ENCODE results near the gene SYNJ2. TPM values are rescaled to one million over a fixed set of nuclear protein-coding genes. Genes with fewer than 3 reads are reported as not detected.

SYNJ2 gene
- total RNA-seq, 2 donors from 2014 or later: 30.6 to 48.5 TPM

GRCh38 chr6:158003910-158004700 lies 22.4 kb downstream of the SYNJ2 start:
- H3K4me1 ChIP-seq (ENCODE audit: control insufficient read depth in 1 of 2, low read depth in 2 of 2): peaks cover 33 to 84% of the 10 kb centered on the region in 2 donors
- no peaks in the 10 kb centered on the region for H3K27me3 ChIP-seq (replicated peaks; ENCODE audit: insufficient read depth)
- H3K9me3 ChIP-seq: no peaks in the 10 kb centered on the region
- no peaks in the 10 kb centered on the region for H3K36me3 ChIP-seq
- no peak for DNase-seq (ENCODE audit: low spot score)
- H3K4me3 ChIP-seq: peak overlapping the region; percentile 36
- peak overlapping the region; percentile 86 to 93 for H3K27ac ChIP-seq
- no peak for TF ChIP-seq CTCF (IDR thresholded peaks at IDR 0.05)
- no peak for ATAC-seq (ENCODE audit: insufficient number of reproducible peaks, low FRiP score, low read depth)

GRCh38 chr6:158004701-158005095 lies 23.0 kb downstream of the SYNJ2 start:
- no peak for ATAC-seq (ENCODE audit: insufficient number of reproducible peaks, low FRiP score, low read depth)
- Histone ChIP-seq H3K27ac (peak overlapping the region; percentile 86 to 93), H3K27me3 (replicated peaks; ENCODE audit: insufficient read depth) (no peaks in the 10 kb centered on the region), H3K4me3 (no peak overlapping the region), H3K36me3 (no peaks in the 10 kb centered on the region), H3K4me1 (ENCODE audit: control insufficient read depth in 1 of 2, low read depth in 2 of 2) (peaks cover 33 to 84% of the 10 kb centered on the region in 2 donors), H3K9me3 (no peaks in the 10 kb centered on the region)
- TF ChIP-seq CTCF (IDR thresholded peaks at IDR 0.05): no peak
- no peak for DNase-seq (ENCODE audit: low spot score)

- H3K4me1 ChIP-seq (ENCODE audit: control insufficient read depth in 1 of 2, low read depth in 2 of 2): peaks cover 34 to 81% of the 10 kb centered on the region in 2 donors
Observed at GRCh38 chr6:158005626-158006180, 24.0 kb downstream of the SYNJ2 start.

GRCh38 chr6:158006331-158006730 lies 24.7 kb downstream of the SYNJ2 start:
- H3K9me3 ChIP-seq: no peaks in the 10 kb centered on the region
- no peak for TF ChIP-seq CTCF (IDR thresholded peaks at IDR 0.05)
- no peak overlapping the region for H3K27ac ChIP-seq
- no peaks in the 10 kb centered on the region for H3K36me3 ChIP-seq
- peaks cover 34 to 76% of the 10 kb centered on the region in 2 donors for H3K4me1 ChIP-seq (ENCODE audit: control insufficient read depth in 1 of 2, low read depth in 2 of 2)
- ATAC-seq (ENCODE audit: insufficient number of reproducible peaks, low FRiP score, low read depth) (no peak), DNase-seq (ENCODE audit: low spot score) (no peak)
- no peak overlapping the region for H3K4me3 ChIP-seq
- H3K27me3 ChIP-seq (replicated peaks; ENCODE audit: insufficient read depth): no peaks in the 10 kb centered on the region

More at GRCh38 chr6:158005626-158006180, 24.0 kb downstream of the SYNJ2 start:
- no peak for TF ChIP-seq CTCF (IDR thresholded peaks at IDR 0.05)
- Histone ChIP-seq H3K36me3 (no peaks in the 10 kb centered on the region), H3K9me3 (no peaks in the 10 kb centered on the region), H3K27me3 (replicated peaks; ENCODE audit: insufficient read depth) (no peaks in the 10 kb centered on the region), H3K27ac (peak overlapping the region in 1 of 2 donors; percentile 23), H3K4me3 (no peak overlapping the region)
- ATAC-seq (ENCODE audit: insufficient number of reproducible peaks, low FRiP score, low read depth): no peak
- no peak for DNase-seq (ENCODE audit: low spot score)

GRCh38 chr6:158006821-158007570 lies 25.3 kb downstream of the SYNJ2 start:
- Histone ChIP-seq H3K27ac (no peak overlapping the region), H3K27me3 (replicated peaks; ENCODE audit: insufficient read depth) (no peaks in the 10 kb centered on the region), H3K4me3 (no peak overlapping the region), H3K4me1 (ENCODE audit: control insufficient read depth in 1 of 2, low read depth in 2 of 2) (peaks cover 32 to 70% of the 10 kb centered on the region in 2 donors), H3K9me3 (no peaks in the 10 kb centered on the region), H3K36me3 (no peaks in the 10 kb centered on the region)
- no peak for TF ChIP-seq CTCF (IDR thresholded peaks at IDR 0.05)
- no peak for ATAC-seq (ENCODE audit: insufficient number of reproducible peaks, low FRiP score, low read depth)
- DNase-seq (ENCODE audit: low spot score): no peak
